CD8-positive, alpha-beta memory T cell (primary cell): ENCODE results near the gene XBP1. TPM values are rescaled to one million over a fixed set of nuclear protein-coding genes. Genes with fewer than 3 reads are reported as not detected.

Experiments
- polyA plus RNA-seq: library from polyadenylated mRNA; unstranded; fragments of 300-500 nt; fragmentation: Illumina TruSeq; gene quantifications from one replicate; pipeline ENCODE4 v1.2.3, GENCODE V29; 2021
- total RNA-seq, 2 experiments: library from RNA; stranded (reverse); gene quantifications; one replicate each; pipeline ENCODE4 v1.2.3, GENCODE V29; 2021

Gene XBP1
- total and polyA plus RNA-seq, 3 experiments from 2014 or later = 67.3 to 395 (median 71.4) TPM

Other genes with a start within 250 kb of the XBP1 start
- under 1 TPM; 0.24 to 0.51 TPM for gene TTC28, start 120.7 kb downstream of the XBP1 start, total RNA-seq
- 0.60 TPM for gene TTC28, start 120.7 kb downstream of the XBP1 start, polyA plus RNA-seq
- gene CHEK2, start 58.7 kb downstream of the XBP1 start, total RNA-seq = 1 to 10 TPM; 4.5 to 7.7 TPM
- gene CHEK2, start 58.7 kb downstream of the XBP1 start, polyA plus RNA-seq = 5.2 TPM
- gene HSCB, start 58.5 kb downstream of the XBP1 start, total RNA-seq = 10 to 100 TPM; 10.9 to 12.6 TPM
- gene HSCB, start 58.5 kb downstream of the XBP1 start, polyA plus RNA-seq = 14.6 TPM
- 10 to 100 TPM; 20.9 to 24.6 TPM for gene CCDC117, start 27.9 kb downstream of the XBP1 start, total RNA-seq
- 11.2 TPM for gene CCDC117, start 27.9 kb downstream of the XBP1 start, polyA plus RNA-seq
- 1 to 10 TPM; 1.0 to 1.2 TPM for gene ZNRF3, start 83.0 kb upstream of the XBP1 start, total RNA-seq
- gene ZNRF3, start 83.0 kb upstream of the XBP1 start, polyA plus RNA-seq = 0.35 TPM